OCI-M2 (cell line): ENCODE results near the gene ASB18.
"Not testable (repeated sequence)": the region's sequence is repeated elsewhere in the genome, so short reads cannot be mapped to it uniquely, and the experiment has no call there.

ENCODE experiments used
- DNase-seq: peaks from one replicate; lab custom pipeline; 2025; ENCODE audit not compliant: unreplicated experiment; lab: John Stamatoyannopoulos, UW

The ASB18 gene, protein sequence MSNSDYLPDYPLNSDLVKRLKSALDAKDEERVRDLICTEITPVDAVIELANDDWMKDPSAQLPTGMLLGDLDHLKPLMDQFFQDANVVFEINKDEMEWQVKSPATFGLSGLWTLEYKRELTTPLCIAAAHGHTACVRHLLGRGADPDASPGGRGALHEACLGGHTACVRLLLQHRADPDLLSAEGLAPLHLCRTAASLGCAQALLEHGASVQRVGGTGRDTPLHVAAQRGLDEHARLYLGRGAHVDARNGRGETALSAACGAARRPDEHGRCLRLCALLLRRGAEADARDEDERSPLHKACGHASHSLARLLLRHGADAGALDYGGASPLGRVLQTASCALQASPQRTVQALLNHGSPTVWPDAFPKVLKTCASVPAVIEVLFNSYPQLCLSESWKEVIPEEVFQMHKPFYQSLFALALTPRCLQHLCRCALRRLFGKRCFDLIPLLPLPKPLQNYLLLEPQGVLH

DNA sequence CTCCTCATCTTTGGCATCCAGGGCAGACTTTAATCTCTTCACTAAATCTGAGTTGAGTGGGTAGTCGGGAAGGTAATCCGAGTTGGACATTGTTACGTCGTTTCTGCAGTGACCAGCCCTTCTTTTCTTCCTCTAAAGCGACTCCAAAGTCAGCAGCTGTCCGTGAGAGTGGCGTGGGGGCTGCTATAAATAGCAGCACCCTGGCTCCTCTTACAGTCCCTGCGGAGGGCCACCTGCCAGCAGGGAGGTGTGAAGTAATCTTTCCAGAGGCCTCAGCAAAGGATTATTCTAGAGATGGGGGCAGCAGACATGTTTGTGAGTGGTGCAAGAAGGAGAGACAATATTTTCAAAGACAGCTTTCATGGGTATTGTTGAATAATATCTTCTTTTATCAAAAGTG, at the start of gene ASB18:
TSS of gene ASB18 (minus strand) at position 151 of the 400 bp plus-strand sequence. CDS start at position 90, 61 bp downstream.
- DNase-seq, result no peak

DNA sequence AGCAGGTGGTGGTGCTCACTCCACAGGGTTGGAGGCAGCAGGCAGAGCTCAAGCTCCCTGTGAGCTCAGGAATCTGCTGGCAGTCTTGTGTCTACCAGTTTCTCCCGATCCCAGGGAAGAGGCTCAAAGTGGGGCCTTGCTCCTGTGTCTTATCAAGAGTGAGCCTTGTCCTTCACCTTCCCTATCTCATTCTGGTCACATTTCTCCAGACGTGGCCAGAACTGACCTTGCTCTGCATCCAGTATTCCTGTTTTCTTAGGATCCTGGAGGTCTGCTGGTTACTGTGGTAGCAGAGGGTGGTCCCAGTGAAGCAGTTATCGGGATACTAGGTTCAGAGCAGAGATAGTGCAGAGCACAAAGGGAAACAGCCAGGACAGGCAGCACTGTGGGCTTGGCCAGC, 47.1 kb upstream of the ASB18 start:
- no peak for DNase-seq

DNA sequence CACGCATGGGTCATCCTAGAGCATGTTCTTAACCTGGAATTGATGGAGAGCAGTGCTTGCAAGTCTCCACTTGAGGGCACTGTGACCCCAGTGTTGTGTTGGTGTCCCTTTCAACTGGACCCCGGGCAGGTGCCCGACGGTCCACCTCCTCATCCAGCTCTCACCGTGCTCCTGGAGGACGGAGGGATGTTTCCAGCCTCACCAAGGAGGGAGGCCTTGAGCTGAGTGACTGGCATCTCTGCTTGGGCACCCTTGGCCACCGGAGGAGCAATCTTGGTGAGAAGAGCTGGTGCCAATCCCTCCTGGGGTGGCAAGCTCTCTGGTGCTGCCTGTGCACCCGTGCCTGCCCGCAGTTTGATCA, 45.4 kb upstream of the ASB18 start:
- no peak for DNase-seq

DNA sequence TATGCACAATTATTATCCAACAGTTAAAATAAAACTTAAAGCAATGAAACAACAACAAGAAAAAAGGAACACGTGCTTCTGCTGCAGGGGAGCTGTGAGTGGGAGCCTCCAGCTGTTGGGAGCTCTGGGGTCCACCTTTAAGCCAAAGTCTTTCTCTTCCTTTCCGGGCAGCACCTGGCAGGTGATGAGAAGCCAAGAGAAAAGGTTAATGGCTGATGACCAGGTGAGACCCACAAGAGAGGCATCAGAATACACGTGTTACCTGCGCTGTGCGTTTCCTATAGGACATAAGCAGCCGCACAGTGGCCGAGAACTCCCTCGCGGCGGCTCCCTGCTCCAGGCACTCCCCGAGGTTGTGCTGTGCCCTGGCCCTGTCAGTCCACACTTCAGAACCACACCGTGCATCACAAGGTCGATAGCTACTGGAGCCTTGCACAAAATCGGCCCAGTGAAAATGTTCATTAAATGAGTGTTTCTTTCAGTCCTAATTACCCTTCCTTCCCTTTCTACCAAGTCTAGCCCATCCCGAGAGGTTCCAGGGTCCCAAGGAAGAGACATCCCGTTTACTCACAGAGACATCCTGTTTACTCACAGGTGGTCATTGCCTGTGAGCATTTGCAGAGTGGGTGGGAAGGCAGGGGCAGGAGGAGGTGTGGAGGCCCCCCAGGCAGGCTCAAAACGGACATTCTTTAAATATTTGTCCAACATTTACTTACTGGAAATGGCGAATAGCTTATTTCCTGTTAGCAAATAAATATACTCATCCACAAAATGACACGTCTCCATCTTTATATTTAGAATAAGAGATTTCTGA, 44.9 kb upstream of the ASB18 start:
- DNase-seq, result no peak

DNA sequence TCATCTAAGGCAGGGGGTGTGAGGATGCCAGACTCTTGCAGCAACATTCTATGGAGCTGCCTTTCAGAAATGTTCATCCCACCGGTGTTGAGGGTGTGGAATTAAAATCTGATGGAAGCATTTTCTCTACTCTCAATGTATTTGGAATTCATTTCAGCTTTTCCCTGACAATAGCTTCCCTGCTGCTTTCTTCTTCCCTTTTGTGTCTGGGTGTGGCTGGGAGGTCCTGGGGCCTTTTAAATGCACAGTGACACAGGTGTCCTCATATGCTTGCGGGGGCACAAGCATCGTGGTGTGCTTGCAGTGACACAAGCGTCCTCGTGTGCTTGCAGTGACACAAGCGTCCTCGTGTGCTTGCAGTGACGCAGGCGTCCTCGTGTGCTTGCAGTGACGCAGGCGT, 43.4 kb upstream of the ASB18 start:
- DNase-seq, result no peak

DNA sequence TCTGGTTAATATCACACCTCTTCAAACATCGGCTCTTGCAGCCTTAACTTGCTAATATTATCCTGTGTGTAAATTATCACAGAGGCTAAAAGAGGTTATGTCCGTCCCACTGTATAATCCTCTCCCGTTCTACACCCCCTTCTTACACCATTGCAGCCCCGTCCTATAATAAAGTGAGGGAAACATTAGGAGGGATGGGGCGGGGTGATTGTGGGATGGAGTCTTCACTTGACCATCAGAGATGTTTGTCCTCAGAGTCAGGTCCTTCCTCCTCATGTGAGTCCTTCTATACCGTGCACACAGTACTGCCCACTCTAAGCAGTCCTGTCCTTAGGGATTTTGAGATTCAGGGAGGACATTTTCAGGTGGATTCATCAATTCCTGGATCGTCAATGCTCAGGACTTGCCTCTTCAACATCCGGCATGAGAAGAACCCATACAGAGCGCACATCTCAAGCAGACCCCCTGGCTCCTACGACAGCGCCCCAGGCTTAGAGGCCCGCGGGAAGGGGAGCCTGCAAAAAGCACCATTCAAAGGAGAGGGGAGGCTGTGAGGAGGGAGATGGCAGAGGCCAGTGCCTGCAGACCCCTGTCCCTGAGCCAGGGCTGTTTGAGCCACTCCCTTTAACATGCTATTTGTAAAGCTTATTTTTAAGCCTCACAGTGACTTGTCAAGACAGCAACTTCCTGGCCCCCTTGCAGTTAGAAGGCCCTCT, 42.8 kb upstream of the ASB18 start:
- no peak for DNase-seq

DNA sequence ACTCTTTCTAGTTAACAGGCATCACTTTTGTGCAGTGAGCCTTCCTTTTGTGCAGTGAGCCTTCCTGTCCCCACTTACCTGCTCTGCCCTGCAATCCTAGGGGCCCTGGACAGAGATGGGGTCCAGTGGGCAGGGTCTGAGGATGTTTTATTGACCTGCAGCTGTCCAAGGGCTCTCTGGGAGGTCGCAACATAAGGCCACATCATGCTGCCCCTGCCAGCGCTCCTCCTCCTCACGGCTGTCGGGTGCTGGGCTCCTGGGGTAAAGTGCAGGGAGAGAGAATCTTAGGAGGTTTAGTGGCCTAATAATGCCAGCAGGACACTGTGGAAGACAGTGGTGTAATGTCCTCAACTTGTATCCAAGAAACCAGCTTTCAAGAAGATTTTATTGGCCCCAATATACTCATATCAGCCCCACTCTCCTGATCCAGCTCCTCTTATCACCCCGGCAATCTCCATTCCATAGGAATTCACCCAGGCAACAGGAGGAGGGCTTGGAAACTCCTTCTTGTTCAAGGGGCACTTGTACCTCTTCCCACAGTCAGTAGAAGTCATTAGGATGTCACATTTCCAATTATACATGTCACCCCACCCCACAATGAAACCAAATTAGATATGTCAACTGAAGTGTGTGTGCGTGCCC, 41.9 kb upstream of the ASB18 start:
- DNase-seq, result no peak

DNA sequence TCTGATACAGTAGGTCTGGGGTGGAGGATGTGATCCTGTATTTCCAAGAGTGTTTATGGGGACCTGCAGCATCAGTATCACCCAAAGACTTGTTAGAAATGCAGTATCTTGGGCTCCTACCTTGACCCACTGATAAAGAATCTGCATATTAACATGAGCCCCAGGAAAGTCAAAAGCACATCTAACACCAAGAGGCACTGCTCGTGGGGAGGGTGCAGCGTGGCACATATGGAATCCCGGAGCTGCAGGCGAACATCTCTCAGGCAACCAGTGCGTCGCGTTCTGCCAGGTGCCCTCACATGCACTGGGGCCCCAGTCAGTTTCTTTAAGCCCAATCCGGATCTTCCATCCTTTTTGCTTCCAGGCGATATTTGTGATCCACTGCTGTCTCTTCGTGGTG, 41.3 kb upstream of the ASB18 start:
- DNase-seq, result no peak

DNA sequence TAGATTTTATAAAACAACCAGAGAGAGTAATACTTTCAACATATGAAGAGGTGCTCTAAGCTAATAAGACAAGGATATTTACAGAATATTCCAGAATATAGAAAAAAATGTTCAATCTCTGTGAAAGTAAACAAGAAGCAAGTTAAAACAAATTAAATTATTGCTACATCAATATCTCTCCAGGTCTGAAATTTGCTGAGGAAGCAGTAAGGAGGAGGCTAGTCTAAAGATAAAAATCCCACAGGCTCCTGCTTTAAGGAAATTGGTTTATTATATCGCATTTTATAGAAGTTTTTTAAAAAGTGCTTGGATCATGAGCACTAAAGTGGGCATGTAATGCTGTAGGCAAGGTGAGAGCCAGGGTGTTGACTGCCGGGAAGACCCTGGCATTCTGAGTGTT, 39.7 kb upstream of the ASB18 start:
- no peak for DNase-seq

DNA sequence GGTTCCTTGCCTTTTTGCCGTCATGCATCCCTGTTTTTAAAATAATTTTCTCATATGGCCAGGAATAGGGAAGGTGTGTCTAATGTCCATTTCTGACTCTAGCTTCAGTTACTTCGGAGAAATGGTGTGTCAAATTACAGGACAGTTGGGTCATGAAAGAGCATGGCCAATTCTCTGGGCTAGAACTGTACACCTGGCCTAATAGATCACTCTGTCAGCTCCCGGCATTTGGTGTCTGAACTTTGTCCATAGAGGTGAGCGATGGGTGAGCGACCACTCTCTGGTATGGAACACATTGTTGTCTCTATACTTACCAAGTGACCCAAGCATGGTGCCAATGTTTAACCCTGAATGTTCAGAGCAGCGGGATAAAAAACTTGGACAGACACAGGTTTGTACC, 38.3 kb upstream of the ASB18 start:
- no peak for DNase-seq

DNA sequence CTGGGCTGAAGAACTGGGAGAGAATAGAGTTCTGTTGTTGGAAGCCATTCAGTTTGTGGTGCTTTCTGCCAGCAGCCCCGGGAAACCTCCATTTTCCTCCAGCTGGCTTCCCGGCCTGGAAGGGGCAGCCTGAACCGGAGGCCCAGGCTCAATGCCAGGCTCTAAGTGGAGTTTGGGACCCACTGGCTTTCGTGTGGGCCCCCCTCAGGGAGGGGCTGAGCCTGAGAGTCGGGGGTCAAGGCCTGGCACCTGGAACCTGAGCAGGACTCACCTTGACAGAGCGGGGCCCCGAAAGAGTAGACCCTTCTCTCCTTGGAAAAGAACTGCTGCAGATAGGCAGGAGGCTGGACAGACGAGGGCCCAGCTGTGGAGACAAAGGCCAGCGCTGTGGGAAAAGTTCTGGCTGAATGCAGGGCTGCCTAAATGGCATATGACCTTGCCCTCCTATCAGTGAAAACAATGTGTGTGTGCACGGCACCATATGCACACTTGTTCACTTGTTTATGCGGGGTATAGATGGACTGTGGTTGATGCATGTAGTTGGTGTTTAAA, 34.8 kb upstream of the ASB18 start:
- no peak for DNase-seq

DNA sequence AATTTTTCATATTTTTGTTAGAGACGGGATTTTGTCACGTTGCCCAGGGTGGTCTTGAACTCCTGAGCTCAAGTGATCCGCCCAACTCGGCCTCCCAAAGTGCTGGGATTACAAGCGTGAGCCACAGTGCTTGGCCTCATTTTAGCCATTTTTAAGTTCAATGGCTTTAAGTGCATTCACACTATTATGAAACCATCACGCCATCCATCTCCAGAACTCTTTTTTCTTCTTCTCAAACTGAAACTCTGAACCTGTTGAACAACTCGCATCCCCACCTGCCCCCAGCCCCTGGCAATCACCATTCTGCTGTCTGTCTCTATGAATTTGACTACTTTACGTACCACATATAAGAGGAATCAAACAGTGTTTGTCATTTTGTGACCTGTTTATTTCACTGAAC, 31.3 kb upstream of the ASB18 start:
- no peak for DNase-seq

DNA sequence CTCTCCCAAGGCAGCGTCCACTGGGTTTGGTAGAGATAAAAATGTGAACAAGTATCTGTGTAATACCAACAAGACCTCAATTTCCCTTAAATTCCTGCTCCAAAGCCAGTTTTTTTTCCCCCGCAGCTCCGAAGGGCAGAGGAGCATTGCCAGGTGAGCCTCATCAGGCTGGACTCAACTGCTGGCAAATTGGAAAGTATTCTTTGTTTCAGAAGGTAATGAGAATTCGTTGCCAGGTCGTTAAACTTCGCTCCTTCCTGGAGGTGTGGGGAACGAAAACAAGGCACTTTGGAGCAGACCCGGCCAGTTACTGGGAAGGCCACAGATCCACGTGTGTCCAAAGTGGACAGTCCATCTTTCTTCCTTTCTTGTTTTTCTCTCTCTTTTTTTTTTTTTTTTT, 30.4 kb upstream of the ASB18 start:
- DNase-seq, result no peak

DNA sequence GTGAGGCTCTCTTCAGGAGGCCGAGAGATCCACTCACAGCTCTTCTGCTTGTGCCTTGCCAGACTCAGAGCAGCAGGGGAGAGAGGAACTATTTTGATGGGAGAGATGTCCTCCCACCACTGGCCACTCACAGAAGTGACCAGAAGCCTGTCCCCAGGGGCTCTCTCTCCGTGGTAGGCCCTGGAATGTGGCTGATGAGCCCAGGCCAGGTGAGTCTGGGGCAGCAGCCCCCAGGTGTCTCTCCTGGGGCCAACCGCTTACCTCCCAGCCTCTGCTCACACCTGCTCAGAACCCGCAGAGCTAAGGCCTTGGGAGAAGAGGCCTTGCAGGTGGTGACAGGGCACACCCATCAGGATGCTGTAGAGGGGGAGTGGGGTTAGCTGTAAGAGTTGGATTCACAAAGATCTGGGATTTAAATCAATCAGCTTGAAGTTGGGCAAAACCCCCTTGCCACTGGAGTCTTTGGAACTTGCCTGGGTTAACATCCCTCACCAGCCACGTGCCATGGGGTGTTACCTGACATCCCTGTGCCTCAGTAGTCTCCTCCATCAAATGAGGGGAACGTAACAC, 29.1 kb upstream of the ASB18 start:
- DNase-seq, result no peak

DNA sequence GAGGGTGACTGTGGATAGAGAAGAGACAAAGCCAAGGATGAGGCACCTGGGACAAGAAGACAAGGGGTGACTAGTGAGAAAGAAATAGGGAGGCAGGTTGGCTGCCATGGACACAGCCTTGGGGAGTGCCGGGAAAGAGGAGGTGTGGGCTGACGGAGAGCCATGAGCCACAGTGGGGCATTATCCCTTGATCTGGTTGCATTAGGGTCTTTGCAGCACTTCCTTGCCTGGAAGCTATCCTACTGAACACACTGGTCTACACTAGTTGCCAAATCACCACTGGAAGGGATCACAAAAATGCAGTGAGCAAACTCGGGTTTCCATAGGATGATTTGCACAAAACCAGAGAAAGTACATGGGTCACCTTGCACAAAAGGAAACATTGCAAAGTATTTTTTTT, 27.7 kb upstream of the ASB18 start:
- DNase-seq, result no peak

DNA sequence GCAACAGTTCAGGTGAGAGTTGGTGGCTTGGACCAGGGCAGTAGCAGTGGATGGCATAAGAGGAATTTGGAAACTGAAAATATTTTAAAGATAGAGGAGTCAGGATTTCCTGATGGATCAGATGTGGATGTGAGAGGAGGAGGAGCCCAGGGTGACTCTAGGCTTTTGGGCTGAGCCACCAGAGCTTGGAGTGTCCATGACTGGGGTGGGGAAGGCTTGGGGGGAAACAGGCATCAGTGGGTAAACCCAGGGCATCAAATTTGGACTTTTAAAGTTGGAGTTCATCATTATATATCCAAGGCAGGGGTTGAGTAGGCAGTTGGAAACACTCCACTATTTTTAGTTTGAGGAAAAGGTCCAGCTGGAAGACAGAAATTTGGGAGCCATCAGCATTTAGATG, 27.3 kb upstream of the ASB18 start:
- no peak for DNase-seq

DNA sequence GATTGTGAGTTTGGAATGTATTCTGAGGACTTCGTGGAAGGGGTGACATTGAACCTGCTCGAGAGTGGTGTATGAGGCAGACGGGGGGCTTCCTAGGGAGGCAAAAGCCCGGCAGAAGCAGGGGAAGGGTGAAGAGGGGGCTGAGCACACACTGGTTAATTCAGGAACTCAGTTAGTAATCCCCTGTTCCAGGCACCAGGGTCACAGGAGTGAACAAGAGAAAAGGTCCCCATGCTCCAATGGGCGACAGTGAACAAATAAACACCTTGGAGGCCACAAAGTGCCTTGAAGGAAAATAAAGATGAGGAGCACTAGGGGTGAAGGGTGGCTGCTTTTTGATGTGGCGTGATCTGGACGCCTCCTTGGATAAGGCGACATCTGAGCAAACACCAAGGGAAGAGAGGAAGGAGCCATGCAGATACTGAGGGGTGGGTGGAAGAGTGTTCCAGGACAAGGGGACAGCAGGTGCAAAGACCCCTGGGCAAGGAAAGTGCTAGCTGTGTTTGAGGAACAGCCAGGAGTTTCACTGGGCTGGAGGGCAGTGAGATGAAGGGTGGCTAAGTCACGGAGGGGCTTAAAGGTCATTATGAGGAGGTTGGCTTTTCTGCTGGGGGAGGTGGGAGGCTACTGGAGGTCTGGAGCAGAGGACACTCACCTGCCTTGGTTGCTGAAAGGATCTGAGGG, 26.7 kb upstream of the ASB18 start:
- no peak for DNase-seq

DNA sequence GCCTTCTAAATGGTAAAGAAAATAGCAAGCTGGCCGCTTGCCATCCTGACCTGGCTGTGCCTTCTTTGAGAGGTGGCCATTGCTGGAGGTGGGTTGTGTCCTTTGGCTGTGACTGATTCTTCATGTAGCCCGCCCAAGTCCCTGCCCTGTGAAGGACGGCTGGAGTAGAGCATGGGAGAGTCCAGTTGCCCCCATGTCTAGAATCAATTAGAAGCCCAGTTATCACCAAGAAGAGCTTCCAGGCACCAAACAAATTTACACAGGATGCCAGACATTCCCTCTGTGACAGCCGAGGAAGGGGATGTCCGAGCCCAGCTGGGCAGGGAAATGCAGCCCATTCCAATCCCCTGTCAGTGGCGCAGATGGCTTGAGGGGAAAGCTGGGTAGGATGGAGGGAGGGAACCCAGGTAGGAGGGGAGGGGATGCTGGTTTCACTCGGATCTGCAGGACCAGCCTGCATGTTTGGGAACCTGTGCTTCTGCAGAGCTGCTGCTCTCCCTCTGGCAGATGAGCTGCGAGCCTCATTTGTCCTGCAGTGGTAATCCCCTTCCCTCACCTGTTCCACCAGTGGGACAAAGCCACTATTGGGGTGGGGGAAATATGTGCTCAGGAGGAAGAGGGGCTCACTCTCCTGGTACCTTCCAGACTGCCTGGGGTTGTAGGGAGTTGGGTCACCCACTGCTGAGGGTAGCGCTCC, 25.7 kb upstream of the ASB18 start:
- DNase-seq, result no peak

DNA sequence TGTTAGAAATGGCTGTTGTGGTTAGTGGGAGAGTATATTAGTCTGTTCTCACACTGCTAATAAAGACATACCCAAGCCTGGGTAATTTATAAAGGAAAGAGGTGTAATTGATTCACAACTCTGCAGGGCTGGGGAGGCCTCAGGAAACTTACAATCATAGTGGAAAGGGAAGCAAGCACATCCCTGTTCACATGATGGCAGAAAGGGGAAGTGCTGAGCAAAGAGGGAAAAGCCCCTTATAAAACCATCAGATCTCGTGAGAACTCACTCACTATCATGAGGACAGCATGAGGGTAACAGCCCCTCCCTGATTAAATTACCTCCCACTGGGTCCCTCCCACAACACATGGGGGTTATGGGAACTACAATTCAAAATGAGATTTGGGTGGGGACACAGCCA, 24.2 kb upstream of the ASB18 start:
- not testable (repeated sequence) for DNase-seq
